ENCODE results near the gene DHRS4. TPM values are rescaled to one million over a fixed set of nuclear protein-coding genes. Genes with fewer than 3 reads are reported as not detected.
"Not testable (repeated sequence)": the region's sequence is repeated elsewhere in the genome, so short reads cannot be mapped to it uniquely, and the experiment has no call there.

DHRS4 gene
- total RNA-seq, 4 donors from 2014 or later: 19.7 to 57.9 (median 28.6) TPM

- intact Hi-C loops (cut with DNase I; ENCODE audit: low total_unique reads): no loop called here
- no peaks in the 10 kb centered on the region for H3K36me3 ChIP-seq
- no peaks in the 10 kb centered on the region for H3K27me3 ChIP-seq
- no peak overlapping the region for H3K4me3 ChIP-seq
- no peaks in the 10 kb centered on the region for H3K9me3 ChIP-seq
- no peak for DNase-seq
- TF ChIP-seq CTCF (IDR thresholded peaks at IDR 0.05): no peak
- no peak for TF ChIP-seq POLR2A (IDR thresholded peaks at IDR 0.05)
- H3K4me1 ChIP-seq: peaks cover 0 to 9% of the 10 kb centered on the region in 2 donors
- H3K27ac ChIP-seq: no peak overlapping the region
These were observed 3.0 kb upstream of the DHRS4 start for GRCh38 chr14:23950411-23951135.

- intact Hi-C loops (cut with DNase I; ENCODE audit: low total_unique reads); H3K4me1 ChIP-seq; DNase-seq; H3K4me3 ChIP-seq; H3K27ac ChIP-seq; H3K9me3 ChIP-seq; H3K36me3 ChIP-seq; H3K27me3 ChIP-seq: not testable (repeated sequence)
These were observed 2.5 kb upstream of the DHRS4 start for GRCh38 chr14:23951136-23951466.

GRCh38 chr14:23951590-23952201, 1.9 kb upstream of the DHRS4 start:
- Histone ChIP-seq H3K9me3 (no peaks in the 10 kb centered on the region), H3K4me1 (peaks cover 0 to 9% of the 10 kb centered on the region in 2 donors), H3K4me3 (no peak overlapping the region), H3K27ac (no peak overlapping the region), H3K36me3 (no peaks in the 10 kb centered on the region), H3K27me3 (no peaks in the 10 kb centered on the region)
- no peak for DNase-seq
- intact Hi-C loops (cut with DNase I; ENCODE audit: low total_unique reads): no loop called here
- TF ChIP-seq POLR2A (IDR thresholded peaks at IDR 0.05) (no peak), CTCF (IDR thresholded peaks at IDR 0.05) (no peak)

- Histone ChIP-seq H3K27ac (peak overlapping the region; percentile 87 to 94), H3K4me3 (peak overlapping the region; percentile 78 to 98)
- H3K36me3 ChIP-seq; H3K9me3 ChIP-seq; intact Hi-C loops (cut with DNase I; ENCODE audit: low total_unique reads); H3K4me1 ChIP-seq; DNase-seq; H3K27me3 ChIP-seq: not testable (repeated sequence)
These were observed 480 bp upstream of the DHRS4 start for GRCh38 chr14:23953116-23953463.

GRCh38 chr14:23954279-23954614, 677 bp downstream of the DHRS4 start:
- H3K36me3 ChIP-seq; intact Hi-C loops (cut with DNase I; ENCODE audit: low total_unique reads); H3K4me1 ChIP-seq; DNase-seq; H3K9me3 ChIP-seq; H3K27me3 ChIP-seq: not testable (repeated sequence)
- Histone ChIP-seq H3K4me3 (peak overlapping the region; percentile 78 to 98), H3K27ac (peak overlapping the region; percentile 87 to 94)

GRCh38 chr14:23954965-23955364, 1.4 kb downstream of the DHRS4 start:
- H3K4me1 ChIP-seq; intact Hi-C loops (cut with DNase I; ENCODE audit: low total_unique reads); DNase-seq; H3K4me3 ChIP-seq; H3K9me3 ChIP-seq; H3K27me3 ChIP-seq; H3K36me3 ChIP-seq: not testable (repeated sequence)
- H3K27ac ChIP-seq: peak overlapping the region in 1 of 2 donors; percentile 94

- H3K27ac ChIP-seq; H3K36me3 ChIP-seq; intact Hi-C loops (cut with DNase I; ENCODE audit: low total_unique reads); DNase-seq; H3K4me1 ChIP-seq; H3K9me3 ChIP-seq; H3K4me3 ChIP-seq; H3K27me3 ChIP-seq: not testable (repeated sequence)
These were observed 2.2 kb downstream of the DHRS4 start for GRCh38 chr14:23955811-23956210.

GRCh38 chr14:23957913-23958569, 4.5 kb downstream of the DHRS4 start:
- H3K36me3 ChIP-seq; intact Hi-C loops (cut with DNase I; ENCODE audit: low total_unique reads); H3K27me3 ChIP-seq; H3K9me3 ChIP-seq; H3K27ac ChIP-seq; H3K4me1 ChIP-seq; H3K4me3 ChIP-seq; DNase-seq: not testable (repeated sequence)

GRCh38 chr14:23960899-23961298, 7.3 kb downstream of the DHRS4 start:
- intact Hi-C loops (cut with DNase I; ENCODE audit: low total_unique reads); H3K27me3 ChIP-seq; H3K9me3 ChIP-seq; H3K4me3 ChIP-seq; H3K27ac ChIP-seq; H3K36me3 ChIP-seq; DNase-seq; H3K4me1 ChIP-seq: not testable (repeated sequence)

GRCh38 chr14:23961704-23962103, 8.1 kb downstream of the DHRS4 start:
- intact Hi-C loops (cut with DNase I; ENCODE audit: low total_unique reads); H3K4me3 ChIP-seq; DNase-seq; H3K9me3 ChIP-seq; H3K27ac ChIP-seq; H3K4me1 ChIP-seq; H3K27me3 ChIP-seq; H3K36me3 ChIP-seq: not testable (repeated sequence)

- not testable (repeated sequence) for H3K4me3 ChIP-seq
These were observed 15.5 kb downstream of the DHRS4 start for GRCh38 chr14:23969130-23969480.

More at GRCh38 chr14:23969130-23969480, 15.5 kb downstream of the DHRS4 start:
- H3K27ac ChIP-seq; H3K9me3 ChIP-seq; H3K4me1 ChIP-seq; intact Hi-C loops (cut with DNase I; ENCODE audit: low total_unique reads); H3K27me3 ChIP-seq; H3K36me3 ChIP-seq; DNase-seq: not testable (repeated sequence)
